ENCODE results near the gene DLG2.

The DLG2 gene

DNA sequence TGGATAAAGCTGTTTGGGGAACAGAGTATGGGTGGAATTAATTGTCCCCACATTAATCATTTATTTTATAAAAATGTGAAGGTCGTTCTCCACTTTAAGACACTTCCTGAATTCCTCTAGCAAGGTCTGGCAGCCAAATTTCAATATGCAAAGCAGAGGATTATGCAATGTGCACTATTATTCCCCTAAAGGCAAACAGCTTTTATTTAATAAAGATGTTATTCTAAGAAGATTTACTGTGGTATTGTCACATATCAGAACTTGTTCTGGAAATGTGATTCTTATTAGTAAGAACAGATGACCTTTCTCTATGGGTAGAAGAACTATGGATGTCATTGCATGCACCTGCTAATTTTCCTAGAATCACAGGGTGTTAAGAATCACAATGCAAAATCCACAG is 1212.2 kb downstream of the DLG2 start:
- no peak for TF ChIP-seq EZH2 (IDR thresholded peaks at IDR 0.05; ENCODE audit: borderline replicate concordance, low read length)
- TF ChIP-seq, protein P1, sequence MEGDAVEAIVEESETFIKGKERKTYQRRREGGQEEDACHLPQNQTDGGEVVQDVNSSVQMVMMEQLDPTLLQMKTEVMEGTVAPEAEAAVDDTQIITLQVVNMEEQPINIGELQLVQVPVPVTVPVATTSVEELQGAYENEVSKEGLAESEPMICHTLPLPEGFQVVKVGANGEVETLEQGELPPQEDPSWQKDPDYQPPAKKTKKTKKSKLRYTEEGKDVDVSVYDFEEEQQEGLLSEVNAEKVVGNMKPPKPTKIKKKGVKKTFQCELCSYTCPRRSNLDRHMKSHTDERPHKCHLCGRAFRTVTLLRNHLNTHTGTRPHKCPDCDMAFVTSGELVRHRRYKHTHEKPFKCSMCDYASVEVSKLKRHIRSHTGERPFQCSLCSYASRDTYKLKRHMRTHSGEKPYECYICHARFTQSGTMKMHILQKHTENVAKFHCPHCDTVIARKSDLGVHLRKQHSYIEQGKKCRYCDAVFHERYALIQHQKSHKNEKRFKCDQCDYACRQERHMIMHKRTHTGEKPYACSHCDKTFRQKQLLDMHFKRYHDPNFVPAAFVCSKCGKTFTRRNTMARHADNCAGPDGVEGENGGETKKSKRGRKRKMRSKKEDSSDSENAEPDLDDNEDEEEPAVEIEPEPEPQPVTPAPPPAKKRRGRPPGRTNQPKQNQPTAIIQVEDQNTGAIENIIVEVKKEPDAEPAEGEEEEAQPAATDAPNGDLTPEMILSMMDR (IDR thresholded peaks at IDR 0.05; ENCODE audit: low read length): no peak
- no peak overlapping the region for H3K4me3 ChIP-seq (ENCODE audit: low read depth, low read length, poor library complexity, severe bottlenecking)

GRCh38 chr11:84413549-84413948 is 1213.6 kb downstream of the DLG2 start:
- no peak overlapping the region for H3K27ac ChIP-seq (ENCODE audit: low read depth, low read length, poor library complexity, severe bottlenecking)
- TF ChIP-seq EZH2 (IDR thresholded peaks at IDR 0.05; ENCODE audit: borderline replicate concordance, low read length): no peak
- TF ChIP-seq, protein P1 (IDR thresholded peaks at IDR 0.05; ENCODE audit: low read length): no peak
- H3F3A ChIP-seq (ENCODE audit: insufficient read depth, low read length): no peaks in the 10 kb centered on the region
- no peak overlapping the region for H3K4me2 ChIP-seq (ENCODE audit: low read length)
- no peaks in the 10 kb centered on the region for H4K20me1 ChIP-seq (ENCODE audit: insufficient read depth, low read length)
- H3K79me2 ChIP-seq (ENCODE audit: insufficient read depth, low read length): no peaks in the 10 kb centered on the region
- no peaks in the 10 kb centered on the region for H3K9me3 ChIP-seq (ENCODE audit: low read length)
- H2AFZ ChIP-seq (ENCODE audit: low read length): no peak overlapping the region
- H3K27me3 ChIP-seq (ENCODE audit: insufficient read depth, low read length): no peaks in the 10 kb centered on the region
- H3K9ac ChIP-seq (ENCODE audit: low read length): no peak overlapping the region
- H3K36me3 ChIP-seq (ENCODE audit: insufficient read depth, low read length): no peaks in the 10 kb centered on the region
- no peak overlapping the region for H3K4me3 ChIP-seq (ENCODE audit: low read depth, low read length, poor library complexity, severe bottlenecking)
- no peaks in the 10 kb centered on the region for H3K9me2 ChIP-seq (ENCODE audit: low read depth, low read length)
- no peaks in the 10 kb centered on the region for H3K4me1 ChIP-seq (ENCODE audit: insufficient read depth, low read length, severe bottlenecking)

More for the DNA sequence above, 1212.2 kb downstream of the DLG2 start:
- no peak overlapping the region for H3K9ac ChIP-seq (ENCODE audit: low read length)
- no peak overlapping the region for H2AFZ ChIP-seq (ENCODE audit: low read length)
- no peaks in the 10 kb centered on the region for H3F3A ChIP-seq (ENCODE audit: insufficient read depth, low read length)
- no peaks in the 10 kb centered on the region for H3K9me2 ChIP-seq (ENCODE audit: low read depth, low read length)
- no peaks in the 10 kb centered on the region for H3K27me3 ChIP-seq (ENCODE audit: insufficient read depth, low read length)
- H3K27ac ChIP-seq (ENCODE audit: low read depth, low read length, poor library complexity, severe bottlenecking): no peak overlapping the region
- H3K79me2 ChIP-seq (ENCODE audit: insufficient read depth, low read length): no peaks in the 10 kb centered on the region
- H3K36me3 ChIP-seq (ENCODE audit: insufficient read depth, low read length): no peaks in the 10 kb centered on the region
- no peaks in the 10 kb centered on the region for H3K4me1 ChIP-seq (ENCODE audit: insufficient read depth, low read length, severe bottlenecking)
- no peaks in the 10 kb centered on the region for H4K20me1 ChIP-seq (ENCODE audit: insufficient read depth, low read length)
- no peak overlapping the region for H3K4me2 ChIP-seq (ENCODE audit: low read length)
- H3K9me3 ChIP-seq (ENCODE audit: low read length): no peaks in the 10 kb centered on the region

GRCh38 chr11:84412862-84413261 is 1214.3 kb downstream of the DLG2 start:
- Histone ChIP-seq H3K4me3 (ENCODE audit: low read depth, low read length, poor library complexity, severe bottlenecking) (no peak overlapping the region), H2AFZ (ENCODE audit: low read length) (no peak overlapping the region), H3K9ac (ENCODE audit: low read length) (no peak overlapping the region), H3K79me2 (ENCODE audit: insufficient read depth, low read length) (no peaks in the 10 kb centered on the region), H3K4me1 (ENCODE audit: insufficient read depth, low read length, severe bottlenecking) (no peaks in the 10 kb centered on the region), H3K36me3 (ENCODE audit: insufficient read depth, low read length) (no peaks in the 10 kb centered on the region), H3K4me2 (ENCODE audit: low read length) (no peak overlapping the region), H4K20me1 (ENCODE audit: insufficient read depth, low read length) (no peaks in the 10 kb centered on the region), H3K27me3 (ENCODE audit: insufficient read depth, low read length) (no peaks in the 10 kb centered on the region), H3F3A (ENCODE audit: insufficient read depth, low read length) (no peaks in the 10 kb centered on the region), H3K9me2 (ENCODE audit: low read depth, low read length) (no peaks in the 10 kb centered on the region), H3K27ac (ENCODE audit: low read depth, low read length, poor library complexity, severe bottlenecking) (no peak overlapping the region), H3K9me3 (ENCODE audit: low read length) (no peaks in the 10 kb centered on the region)
- no peak for TF ChIP-seq EZH2 (IDR thresholded peaks at IDR 0.05; ENCODE audit: borderline replicate concordance, low read length)

DNA sequence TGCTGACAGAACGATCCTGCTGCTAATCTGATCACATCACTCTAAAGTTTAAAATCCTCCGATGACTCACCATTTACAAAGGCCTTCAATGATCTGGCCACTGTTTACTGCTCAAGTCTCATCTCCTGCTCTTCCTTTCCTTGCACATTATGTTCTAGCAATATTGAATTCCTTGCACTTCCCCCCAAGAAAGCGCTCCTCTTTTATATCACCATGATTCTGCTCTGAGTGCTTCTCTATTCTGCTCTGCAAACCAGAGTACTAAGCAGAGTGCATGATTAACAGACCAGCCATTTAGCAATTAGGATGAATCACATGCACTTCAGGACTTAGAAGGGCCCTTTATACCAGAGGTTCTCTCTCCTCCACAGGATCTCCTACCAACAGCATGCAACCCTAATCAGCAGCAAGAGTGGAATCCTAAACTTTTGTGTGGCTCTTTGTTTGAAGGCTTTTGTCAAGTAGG is 1218.2 kb downstream of the DLG2 start:
- Histone ChIP-seq H4K20me1 (ENCODE audit: insufficient read depth, low read length) (no peaks in the 10 kb centered on the region), H3K4me3 (ENCODE audit: low read depth, low read length, poor library complexity, severe bottlenecking) (no peak overlapping the region), H2AFZ (ENCODE audit: low read length) (no peak overlapping the region), H3K79me2 (ENCODE audit: insufficient read depth, low read length) (no peaks in the 10 kb centered on the region), H3K36me3 (ENCODE audit: insufficient read depth, low read length) (no peaks in the 10 kb centered on the region), H3K9ac (ENCODE audit: low read length) (no peak overlapping the region), H3K27me3 (ENCODE audit: insufficient read depth, low read length) (no peaks in the 10 kb centered on the region), H3K9me3 (ENCODE audit: low read length) (no peaks in the 10 kb centered on the region), H3K4me1 (ENCODE audit: insufficient read depth, low read length, severe bottlenecking) (no peaks in the 10 kb centered on the region), H3K9me2 (ENCODE audit: low read depth, low read length) (no peaks in the 10 kb centered on the region), H3K4me2 (ENCODE audit: low read length) (no peak overlapping the region), H3F3A (ENCODE audit: insufficient read depth, low read length) (no peaks in the 10 kb centered on the region), H3K27ac (ENCODE audit: low read depth, low read length, poor library complexity, severe bottlenecking) (no peak overlapping the region)
- no peak for TF ChIP-seq EZH2 (IDR thresholded peaks at IDR 0.05; ENCODE audit: borderline replicate concordance, low read length)
- TF ChIP-seq, protein P1 (IDR thresholded peaks at IDR 0.05; ENCODE audit: low read length): no peak

Measured in OCI-LY1 (cell line).